ENCODE data around the gene C20orf202. TPM values are rescaled to one million over a fixed set of nuclear protein-coding genes. Genes with fewer than 3 reads are reported as not detected.

C20orf202 gene
- total RNA-seq, 1 experiment from 2014 or later: not detected

GRCh38 chr20:1255675-1256074 is 52.4 kb downstream of the C20orf202 start:
- POLR2A ChIA-PET: interaction anchor here (0.5 kb wide), 1 partner anchor 11 kb away, joined by 3 read pairs; the partner anchor contains the start of gene SNPH
- Histone ChIP-seq H3K4me2 (ENCODE audit: low read length) (no peak overlapping the region), H3K27ac (ENCODE audit: low read depth, low read length) (no peak overlapping the region), H3K36me3 (ENCODE audit: control insufficient read depth in 1 of 2, insufficient read depth in 2 of 2, low read length in 2 of 2) (no peaks in the 10 kb centered on the region), H3K4me3 (replicated peaks in 1 of 2; ENCODE audit: low read depth in 1 of 2, low read length in 2 of 2) (no peak overlapping the region), H2AFZ (ENCODE audit: low read depth, low read length, poor library complexity, severe bottlenecking) (no peak overlapping the region), H3K27me3 (ENCODE audit: insufficient read depth, low read length) (no peaks in the 10 kb centered on the region), H3K9ac (ENCODE audit: low read length) (no peak overlapping the region), H3K9me2 (ENCODE audit: insufficient read depth) (no peaks in the 10 kb centered on the region), H3K9me3 (ENCODE audit: control insufficient read depth in 1 of 2, insufficient read depth in 1 of 2, low read depth in 1 of 2, low read length in 2 of 2) (no peaks in the 10 kb centered on the region), H3K4me1 (ENCODE audit: control insufficient read depth in 1 of 2, insufficient read depth in 2 of 2, low read length in 2 of 2) (no peaks in the 10 kb centered on the region), H3K79me2 (ENCODE audit: insufficient read depth, low read length) (no peaks in the 10 kb centered on the region), H4K20me1 (ENCODE audit: insufficient read depth) (no peaks in the 10 kb centered on the region)
- no TSS peak for BruUV-seq (replicated peaks)
- CTCF ChIA-PET: no interaction called here
- DNase-seq (ENCODE audit: low read depth, low spot score): no peak
- TF ChIP-seq FOSL1 (IDR thresholded peaks at IDR 0.05; ENCODE audit: low read depth): no peak
- no peak for TF ChIP-seq ZBTB33 (IDR thresholded peaks at IDR 0.05; ENCODE audit: extremely low read depth, insufficient replicate concordance, low read length)
- TF ChIP-seq YY1 (IDR thresholded peaks at IDR 0.05; ENCODE audit: extremely low read depth, insufficient replicate concordance, low read depth, low read length): no peak
- no peak for TF ChIP-seq SIN3A (IDR thresholded peaks at IDR 0.05; ENCODE audit: low read depth)
- no peak for TF ChIP-seq ZNF274 (IDR thresholded peaks at IDR 0.05; ENCODE audit: low read depth, low read length)
- TF ChIP-seq POLR2AphosphoS5 (IDR thresholded peaks at IDR 0.05; ENCODE audit: low read depth, low read length): no peak
- no peak for TF ChIP-seq CTCF (IDR thresholded peaks at IDR 0.05 in 2 of 3, conservative IDR thresholded peaks at IDR 0.05 in 1 of 3; ENCODE audit: borderline replicate concordance in 1 of 3, insufficient read depth in 1 of 3, low read depth in 2 of 3, low read length in 2 of 3)
- no peak for TF ChIP-seq SP1 (IDR thresholded peaks at IDR 0.05; ENCODE audit: low read depth)
- no peak for TF ChIP-seq JUND (IDR thresholded peaks at IDR 0.05)
- no peak for TF ChIP-seq SRF (IDR thresholded peaks at IDR 0.05; ENCODE audit: low read depth)
- no peak for TF ChIP-seq ELF1 (IDR thresholded peaks at IDR 0.05; ENCODE audit: borderline replicate concordance, low read depth)
- TF ChIP-seq ATF3 (IDR thresholded peaks at IDR 0.05): no peak
- TF ChIP-seq MAX (IDR thresholded peaks at IDR 0.05): no peak
- TF ChIP-seq TCF7L2 (IDR thresholded peaks at IDR 0.05; ENCODE audit: borderline replicate concordance, extremely low read depth, insufficient read depth, insufficient read length): no peak
- no peak for TF ChIP-seq CBX3 (IDR thresholded peaks at IDR 0.05; ENCODE audit: low read depth)
- TF ChIP-seq RAD21 (IDR thresholded peaks at IDR 0.05; ENCODE audit: low read depth): no peak
- no peak for TF ChIP-seq EZH2 (IDR thresholded peaks at IDR 0.05)
- ATAC-seq: no peak
- intact Hi-C loops (cut with micrococcal nuclease): no loop called here
- RAD21 ChIA-PET (ENCODE audit: low non-redundant PET in 1 of 2, low total read pairs in 2 of 2, uncharacterized antibody in 2 of 2, unreplicated experiment in 2 of 2): no interaction called here

Measured in HCT116 (cell line).